ENCODE measurements around the gene MDM4. TPM values are rescaled to one million over a fixed set of nuclear protein-coding genes. Genes with fewer than 3 reads are reported as not detected.
A peak's percentile ranks its signal among the peaks of the same experiment; 100 is the strongest.

Gene MDM4
- total RNA-seq, 4 donors from 2014 or later: 21.6 to 51.1 (median 28.5) TPM

DNA sequence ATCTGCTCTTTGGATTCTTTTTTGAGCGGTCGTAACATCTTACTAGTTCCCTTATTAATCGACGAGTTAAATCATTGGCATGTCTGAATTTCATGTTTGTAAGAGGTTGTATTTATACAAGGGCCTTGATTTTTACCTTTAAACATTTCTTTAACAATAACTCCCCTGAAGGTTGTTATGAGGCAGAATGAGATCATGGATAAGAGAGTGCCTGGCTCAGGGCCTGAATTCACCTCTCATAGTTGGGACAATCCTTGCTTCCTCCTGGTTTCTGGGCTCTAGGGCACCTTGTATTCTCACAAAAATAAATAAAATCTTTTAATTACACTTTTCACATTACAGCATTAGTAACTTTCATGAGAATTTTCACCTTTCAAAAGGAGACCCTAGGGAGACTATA is 55.4 kb downstream of the MDM4 start:
- H3K36me3 ChIP-seq: peaks cover 0 to 28% (median 2%) of the 10 kb centered on the region in 4 donors
- intact Hi-C loops (cut with DNase I): loop anchor here (10.0 kb wide), 1 partner anchor 103 kb away; no protein-coding TSS in a partner anchor

DNA sequence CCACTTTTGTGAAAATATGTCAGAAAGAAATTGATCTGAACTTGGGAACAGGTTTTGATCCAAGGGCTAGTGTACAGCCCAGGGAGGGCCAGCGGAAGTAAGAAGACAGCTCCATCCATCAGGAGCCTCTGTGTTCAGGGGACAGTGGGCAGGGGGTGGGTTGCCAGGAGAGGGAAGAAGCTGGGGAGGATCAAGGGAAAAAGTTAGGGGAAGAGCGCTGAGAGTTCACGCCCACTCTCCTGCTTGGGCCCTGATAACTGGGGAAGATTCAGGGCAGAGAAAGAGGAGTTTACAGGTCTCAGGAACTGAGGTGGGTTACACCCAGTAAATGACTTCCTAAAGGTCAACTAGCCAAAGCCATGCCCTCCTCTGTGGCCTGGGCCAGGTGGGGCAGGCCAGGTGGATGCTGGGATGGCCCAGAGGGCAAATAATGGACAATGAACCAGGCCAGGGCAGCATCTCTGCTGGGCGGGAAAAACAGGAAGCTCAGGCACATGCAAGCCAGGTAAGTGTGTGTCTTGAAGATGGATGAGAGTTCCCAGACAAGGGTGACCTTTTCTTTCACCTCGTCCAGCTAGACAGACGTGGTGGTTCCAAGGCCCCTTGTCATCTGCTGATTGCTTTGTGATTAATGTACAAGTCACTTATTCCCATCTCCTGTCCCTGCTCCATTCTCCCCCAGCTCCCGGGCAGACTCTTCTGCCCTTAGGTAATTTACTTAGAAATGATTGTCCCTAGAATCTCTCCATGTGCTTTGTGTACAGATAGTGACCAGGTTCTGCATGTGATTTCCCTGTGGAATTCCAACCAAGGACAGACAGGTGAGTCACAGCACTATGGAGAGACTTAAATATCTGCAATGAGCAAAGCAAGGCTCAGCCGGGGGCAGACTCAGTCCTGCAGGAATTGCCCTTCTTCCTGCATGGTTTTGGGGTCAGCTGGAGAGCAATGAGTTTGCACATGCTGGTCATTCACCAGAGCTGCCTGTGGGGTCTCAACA is 57.0 kb downstream of the MDM4 start:
- Histone ChIP-seq H3K27me3 (no peaks in the 10 kb centered on the region), H3K4me3 (no peak overlapping the region), H3K27ac (replicated peaks in 1 of 4) (no peak overlapping the region), H3K4me1 (peaks cover 6 to 21% (median 18%) of the 10 kb centered on the region in 4 donors), H3K9me3 (no peaks in the 10 kb centered on the region), H3K36me3 (peaks cover 0 to 21% (median 3%) of the 10 kb centered on the region in 4 donors)
- DNase-seq (ENCODE audit: extremely low spot score): no peak
- intact Hi-C loops (cut with DNase I): loop anchor here (10.0 kb wide), 1 partner anchor 102 kb away; no protein-coding TSS in a partner anchor
- WGBS: 84% methylated on average over 8 of the region's 8 CpGs
- TF ChIP-seq EP300 (IDR thresholded peaks at IDR 0.05) (no peak), POLR2AphosphoS5 (IDR thresholded peaks at IDR 0.05) (no peak), POLR2A (IDR thresholded peaks at IDR 0.05; ENCODE audit: low read depth) (no peak)
- TF ChIP-seq, protein P1, sequence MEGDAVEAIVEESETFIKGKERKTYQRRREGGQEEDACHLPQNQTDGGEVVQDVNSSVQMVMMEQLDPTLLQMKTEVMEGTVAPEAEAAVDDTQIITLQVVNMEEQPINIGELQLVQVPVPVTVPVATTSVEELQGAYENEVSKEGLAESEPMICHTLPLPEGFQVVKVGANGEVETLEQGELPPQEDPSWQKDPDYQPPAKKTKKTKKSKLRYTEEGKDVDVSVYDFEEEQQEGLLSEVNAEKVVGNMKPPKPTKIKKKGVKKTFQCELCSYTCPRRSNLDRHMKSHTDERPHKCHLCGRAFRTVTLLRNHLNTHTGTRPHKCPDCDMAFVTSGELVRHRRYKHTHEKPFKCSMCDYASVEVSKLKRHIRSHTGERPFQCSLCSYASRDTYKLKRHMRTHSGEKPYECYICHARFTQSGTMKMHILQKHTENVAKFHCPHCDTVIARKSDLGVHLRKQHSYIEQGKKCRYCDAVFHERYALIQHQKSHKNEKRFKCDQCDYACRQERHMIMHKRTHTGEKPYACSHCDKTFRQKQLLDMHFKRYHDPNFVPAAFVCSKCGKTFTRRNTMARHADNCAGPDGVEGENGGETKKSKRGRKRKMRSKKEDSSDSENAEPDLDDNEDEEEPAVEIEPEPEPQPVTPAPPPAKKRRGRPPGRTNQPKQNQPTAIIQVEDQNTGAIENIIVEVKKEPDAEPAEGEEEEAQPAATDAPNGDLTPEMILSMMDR (IDR thresholded peaks at IDR 0.05): no peak

More for the DNA sequence above, 55.4 kb downstream of the MDM4 start:
- Histone ChIP-seq H3K27me3 (no peaks in the 10 kb centered on the region), H3K4me1 (peaks cover 6 to 20% (median 17%) of the 10 kb centered on the region in 4 donors), H3K27ac (replicated peaks in 1 of 4) (no peak overlapping the region), H3K4me3 (no peak overlapping the region), H3K9me3 (no peaks in the 10 kb centered on the region)
- TF ChIP-seq, protein P1 (IDR thresholded peaks at IDR 0.05): no peak
- TF ChIP-seq POLR2AphosphoS5 (IDR thresholded peaks at IDR 0.05) (no peak), POLR2A (IDR thresholded peaks at IDR 0.05; ENCODE audit: low read depth) (no peak), EP300 (IDR thresholded peaks at IDR 0.05) (no peak)
- WGBS: 94% methylated on average over 4 of the region's 4 CpGs
- DNase-seq (ENCODE audit: extremely low spot score): no peak

DNA sequence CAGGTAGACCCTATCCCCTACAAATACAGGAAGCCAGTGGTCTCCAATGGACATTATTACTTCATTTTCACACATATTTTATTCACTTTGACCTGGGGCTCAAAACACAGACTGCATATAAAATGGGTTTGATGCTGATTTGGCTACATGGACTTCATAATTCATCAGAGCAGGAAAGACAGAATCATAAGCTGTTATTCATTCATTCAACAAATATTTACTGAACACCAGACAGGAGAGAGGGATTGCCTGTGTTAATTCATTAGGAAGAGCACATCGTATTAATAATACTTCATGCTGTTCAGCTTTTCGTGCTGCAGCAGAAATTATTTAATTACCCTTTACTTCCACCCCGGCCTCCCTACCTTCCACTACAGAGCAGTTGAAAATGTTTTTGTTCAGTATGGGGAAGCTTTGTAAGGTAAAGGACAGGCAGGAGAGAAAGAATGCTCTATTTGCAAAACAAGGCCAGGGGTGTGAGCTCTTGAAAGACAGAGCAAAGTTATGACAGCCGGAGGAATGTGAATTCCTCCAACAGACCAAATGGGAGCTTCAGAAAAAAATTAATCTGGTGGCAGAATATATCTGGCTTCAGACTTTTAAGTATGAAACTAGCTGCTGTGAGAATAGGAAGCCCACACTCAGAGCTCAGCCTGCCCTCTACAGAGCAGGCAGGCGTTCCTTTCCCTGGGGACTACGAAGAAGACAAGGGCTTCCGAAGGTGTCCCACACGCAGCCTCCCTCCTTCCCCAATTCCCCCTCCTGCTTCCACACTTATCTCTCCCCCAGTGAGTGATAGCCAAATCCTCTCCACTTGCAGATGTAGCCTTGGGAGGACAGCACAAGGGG is 58.0 kb downstream of the MDM4 start:
- Histone ChIP-seq H3K36me3 (peaks cover 0 to 19% (median 3%) of the 10 kb centered on the region in 4 donors), H3K27ac (replicated peaks in 1 of 4) (peak overlapping the region in 2 of 4 donors; percentile 31 to 44), H3K27me3 (no peaks in the 10 kb centered on the region), H3K4me1 (peaks cover 6 to 29% (median 20%) of the 10 kb centered on the region in 4 donors), H3K9me3 (no peaks in the 10 kb centered on the region), H3K4me3 (no peak overlapping the region)
- DNase-seq (ENCODE audit: extremely low spot score): no peak
- WGBS: 60% methylated on average over 8 of the region's 8 CpGs
- TF ChIP-seq POLR2A (IDR thresholded peaks at IDR 0.05; ENCODE audit: low read depth): no peak
- TF ChIP-seq, protein P1 (IDR thresholded peaks at IDR 0.05): no peak
- no peak for TF ChIP-seq EP300 (IDR thresholded peaks at IDR 0.05)
- no peak for TF ChIP-seq POLR2AphosphoS5 (IDR thresholded peaks at IDR 0.05)
- intact Hi-C loops (cut with DNase I): loop anchor here (10.0 kb wide), 1 partner anchor 101 kb away; no protein-coding TSS in a partner anchor

DNA sequence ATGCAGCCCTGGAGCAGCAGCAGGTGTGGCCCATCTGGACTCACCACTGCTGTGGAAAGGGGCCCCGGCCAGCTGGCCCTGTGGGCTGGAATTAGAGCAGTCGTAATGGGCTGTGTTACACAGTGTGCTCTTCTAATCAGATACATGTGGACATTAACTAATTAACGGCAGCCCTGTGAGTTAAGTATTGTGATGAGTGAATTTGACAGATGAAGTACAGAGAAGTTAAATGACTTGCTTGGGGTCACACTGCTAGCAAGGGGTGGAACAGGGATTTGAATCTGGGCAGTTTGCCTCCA is 58.6 kb downstream of the MDM4 start:
- Histone ChIP-seq H3K4me3 (no peak overlapping the region), H3K36me3 (peaks cover 0 to 19% (median 3%) of the 10 kb centered on the region in 4 donors), H3K27me3 (no peaks in the 10 kb centered on the region), H3K27ac (replicated peaks in 1 of 4) (peak overlapping the region in 1 of 4 donors; percentile 31), H3K9me3 (no peaks in the 10 kb centered on the region), H3K4me1 (peaks cover 6 to 31% (median 22%) of the 10 kb centered on the region in 4 donors)
- DNase-seq (ENCODE audit: extremely low spot score): no peak
- TF ChIP-seq, protein P1 (IDR thresholded peaks at IDR 0.05): no peak
- no peak for TF ChIP-seq POLR2AphosphoS5 (IDR thresholded peaks at IDR 0.05)
- TF ChIP-seq POLR2A (IDR thresholded peaks at IDR 0.05; ENCODE audit: low read depth): no peak
- TF ChIP-seq EP300 (IDR thresholded peaks at IDR 0.05): no peak
- WGBS: 59% methylated on average over 3 of the region's 3 CpGs
- intact Hi-C loops (cut with DNase I): loop anchor here (10.0 kb wide), 1 partner anchor 100 kb away; no protein-coding TSS in a partner anchor
